Islet precursor cell (in vitro differentiated cells): ENCODE data around the gene TBX2.

Experiments used
- DNase-seq: peaks from one replicate; pipeline ENCODE4 v3.0.0-alpha.2; 2018

The TBX2 gene

DNA sequence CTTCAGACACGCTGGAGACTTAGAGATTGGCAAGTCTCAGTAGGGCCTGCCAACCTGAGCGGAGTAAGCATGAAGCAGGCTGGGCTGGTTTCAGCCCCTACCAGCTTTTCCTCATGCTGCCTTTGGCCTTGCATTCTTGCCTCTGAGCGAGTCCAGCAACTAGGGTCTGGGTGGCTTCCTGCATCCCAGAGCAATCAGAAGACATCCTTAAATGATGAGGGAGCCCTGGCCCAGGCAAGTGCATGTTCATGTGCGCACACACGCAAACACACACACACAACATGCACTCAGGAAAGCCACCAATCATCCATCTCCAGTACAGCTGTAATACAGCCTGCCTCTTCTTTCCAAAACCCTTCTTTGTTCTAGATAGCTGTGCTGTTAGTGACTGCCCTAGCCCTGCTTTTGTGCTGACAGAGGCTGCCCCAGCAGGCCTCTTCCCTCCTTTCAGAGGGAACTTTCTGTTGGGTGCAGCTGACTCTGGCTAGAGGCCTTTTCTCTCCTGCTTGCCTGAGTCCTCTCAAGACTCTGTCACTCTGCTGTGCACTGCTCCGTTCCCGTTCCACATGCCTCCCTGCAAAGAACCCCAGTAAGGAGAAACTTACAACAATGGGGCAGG lies 30.7 kb upstream of the TBX2 start:
- DNase-seq = no peak

DNA sequence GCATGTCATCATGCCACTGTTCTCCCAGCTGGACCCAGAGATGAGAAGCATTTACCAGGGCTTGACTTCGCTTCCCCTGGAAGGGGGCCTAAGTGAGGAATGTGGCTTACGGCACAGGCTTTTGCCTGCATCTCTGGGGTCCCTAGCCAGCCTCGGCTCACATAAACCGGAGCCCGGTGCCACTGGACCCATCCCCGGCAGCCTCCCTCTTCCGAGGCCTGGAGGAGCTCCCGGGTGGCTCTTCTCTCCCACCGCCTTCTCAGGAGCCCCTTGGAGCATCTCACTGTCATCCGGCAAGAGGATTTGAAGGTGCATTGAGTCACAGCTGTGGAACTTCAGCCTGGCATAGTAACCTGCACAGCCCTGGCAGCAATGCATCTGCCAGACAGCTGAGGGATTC lies 29.9 kb upstream of the TBX2 start:
- no peak for DNase-seq

GRCh38 chr17:61371179-61371578 lies 28.5 kb upstream of the TBX2 start:
- DNase-seq = no peak

GRCh38 chr17:61371606-61372005 lies 28.0 kb upstream of the TBX2 start:
- DNase-seq = no peak

DNA sequence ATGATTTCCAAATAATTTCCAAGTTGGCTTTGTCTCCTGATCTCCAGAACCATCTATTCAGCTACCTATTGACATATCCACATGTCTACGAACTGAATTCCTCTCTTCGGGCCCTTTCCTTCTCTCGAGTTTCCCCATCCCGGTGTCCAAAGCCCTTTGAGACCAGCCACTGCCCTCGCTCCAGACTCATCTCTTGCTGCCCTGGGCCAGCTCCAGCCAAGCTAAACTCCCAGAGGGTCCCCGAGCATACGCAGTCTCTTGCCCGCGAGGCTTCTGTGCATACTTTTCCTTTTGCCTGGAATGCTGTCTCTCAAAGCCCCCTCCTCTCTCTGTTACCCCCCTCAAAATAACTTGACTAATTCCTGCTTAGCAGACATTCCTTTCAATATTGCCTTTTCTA lies 27.2 kb upstream of the TBX2 start:
- no peak for DNase-seq

DNA sequence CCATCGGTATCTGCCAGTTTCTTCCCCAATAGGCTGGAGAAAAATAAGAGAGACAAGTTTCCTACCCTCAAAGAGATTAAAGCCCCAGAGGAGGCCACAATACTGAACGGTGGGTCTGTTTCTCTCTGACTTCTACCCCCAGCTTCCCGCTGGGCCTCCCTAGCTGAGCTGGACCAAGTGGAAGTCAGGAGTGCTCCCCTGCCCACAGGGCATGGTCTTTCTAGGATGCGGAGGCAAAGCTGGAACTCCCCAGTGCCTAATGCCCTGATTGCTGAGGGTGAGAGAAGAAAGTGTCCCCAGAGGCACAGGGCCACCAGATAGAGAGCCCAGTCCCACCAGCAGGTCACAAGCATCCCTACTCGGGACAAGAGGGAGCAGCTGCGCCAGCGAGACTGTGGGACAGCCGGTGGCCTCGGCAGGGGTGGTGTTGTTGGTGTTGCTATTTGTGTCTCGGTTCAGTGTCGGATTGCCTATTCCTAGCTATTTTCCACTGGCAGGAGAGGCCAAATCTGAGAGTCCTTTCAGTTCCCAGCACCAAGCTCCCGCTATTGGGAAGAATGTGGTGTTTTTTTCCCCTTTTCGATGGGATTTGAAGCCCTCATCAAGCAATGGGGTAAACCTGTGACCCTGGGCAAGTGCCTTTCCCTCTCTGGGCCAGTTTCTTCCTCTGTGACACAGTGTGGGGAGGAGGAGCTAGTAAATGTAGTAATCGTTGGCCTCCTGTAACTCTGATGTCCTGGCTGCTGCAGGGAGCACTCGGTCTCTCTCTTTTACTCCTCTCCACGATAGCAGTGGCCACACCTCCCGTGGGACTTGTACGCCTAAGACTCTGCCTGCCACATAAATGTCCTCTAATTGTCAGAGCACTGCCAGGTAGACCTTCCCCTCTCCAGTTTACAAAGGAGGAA lies 22.5 kb upstream of the TBX2 start:
- DNase-seq = no peak

GRCh38 chr17:61378658-61379456 lies 20.8 kb upstream of the TBX2 start:
- DNase-seq = no peak

- DNase-seq = peak; percentile 50
These were observed 20.0 kb upstream of the TBX2 start for GRCh38 chr17:61379457-61380216.

GRCh38 chr17:61380217-61380835 lies 19.3 kb upstream of the TBX2 start:
- DNase-seq = no peak

DNA sequence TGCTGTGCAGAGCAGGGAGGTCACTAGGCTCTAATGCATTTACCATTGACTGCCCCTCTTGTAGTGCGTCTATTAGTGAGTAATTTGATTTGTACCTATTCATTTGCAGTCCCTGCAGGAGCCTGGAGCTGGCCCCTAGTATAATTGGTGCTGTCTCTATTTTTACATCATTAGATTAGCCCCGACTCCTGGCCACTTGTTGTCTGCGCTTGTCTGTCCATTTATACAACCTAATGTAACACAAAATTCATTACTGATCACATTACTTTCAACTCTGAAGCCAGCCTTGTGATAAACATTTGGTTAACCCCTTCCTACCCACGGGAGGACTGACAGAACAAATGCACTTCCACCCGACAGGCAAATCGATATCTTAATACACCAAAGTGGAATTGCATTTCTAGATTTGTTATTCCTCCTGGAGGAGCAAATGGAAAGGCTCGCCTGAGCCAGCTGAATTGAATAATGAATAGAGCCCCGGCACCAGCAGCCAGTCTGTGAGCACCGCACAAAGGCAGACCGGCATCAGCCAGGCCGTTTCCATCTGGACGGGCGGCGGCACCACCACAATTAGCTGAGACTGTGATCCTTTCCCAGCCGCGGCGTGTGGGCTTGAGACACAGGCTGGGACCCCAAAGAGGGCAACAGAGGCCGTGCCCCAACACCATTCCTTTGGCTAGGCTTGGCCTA lies 18.7 kb upstream of the TBX2 start:
- no peak for DNase-seq

- DNase-seq = no peak
These were observed 18.1 kb upstream of the TBX2 start for GRCh38 chr17:61381537-61381936.

- no peak for DNase-seq
These were observed 16.6 kb upstream of the TBX2 start for GRCh38 chr17:61382796-61383688.

- DNase-seq = no peak
These were observed 15.9 kb upstream of the TBX2 start for GRCh38 chr17:61383689-61384201.

GRCh38 chr17:61384354-61384691 lies 15.3 kb upstream of the TBX2 start:
- DNase-seq = no peak

DNA sequence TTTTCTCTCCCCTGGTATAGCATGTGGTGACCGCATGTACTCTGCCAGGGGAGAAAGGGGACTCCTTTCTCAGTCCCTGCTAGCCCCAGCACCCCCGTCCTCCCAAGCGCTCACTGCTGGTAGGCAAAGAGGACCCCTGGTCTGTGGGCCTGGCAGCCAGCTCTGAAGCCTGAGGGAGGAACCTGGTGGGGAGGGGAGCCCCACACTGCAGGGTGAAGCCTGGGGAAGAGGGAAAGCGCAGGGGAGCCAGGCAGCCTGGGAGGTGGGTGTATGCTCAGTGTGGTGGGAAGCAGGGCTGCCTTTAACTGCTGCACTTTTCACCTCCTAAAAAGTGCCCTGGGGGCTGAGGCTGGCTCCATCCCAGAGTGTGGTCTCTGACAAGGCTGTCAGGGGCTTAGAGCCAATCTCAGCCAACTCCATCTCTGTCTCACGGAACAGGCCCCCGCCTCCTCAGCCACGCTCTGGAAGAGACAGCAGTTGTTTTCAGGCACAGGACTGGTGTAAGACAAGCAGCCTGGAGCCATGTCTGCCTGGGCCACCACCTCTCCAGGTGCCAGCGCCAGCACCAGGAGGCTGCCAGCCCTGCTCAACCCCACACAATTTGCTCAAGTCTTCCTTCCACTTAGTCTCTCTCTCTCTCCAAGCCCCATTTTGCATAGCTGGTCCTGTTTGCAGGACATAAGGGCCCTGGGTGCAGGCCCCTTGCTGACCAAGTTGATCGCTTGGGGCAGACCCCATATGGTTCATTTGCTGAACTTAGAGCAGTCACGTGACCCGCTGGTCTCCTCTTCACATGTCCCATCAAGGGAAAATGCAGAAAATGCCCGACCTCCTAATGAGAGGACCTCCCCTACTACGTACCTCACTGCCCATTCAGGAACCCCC lies 14.7 kb upstream of the TBX2 start:
- DNase-seq = peak; percentile 86

DNA sequence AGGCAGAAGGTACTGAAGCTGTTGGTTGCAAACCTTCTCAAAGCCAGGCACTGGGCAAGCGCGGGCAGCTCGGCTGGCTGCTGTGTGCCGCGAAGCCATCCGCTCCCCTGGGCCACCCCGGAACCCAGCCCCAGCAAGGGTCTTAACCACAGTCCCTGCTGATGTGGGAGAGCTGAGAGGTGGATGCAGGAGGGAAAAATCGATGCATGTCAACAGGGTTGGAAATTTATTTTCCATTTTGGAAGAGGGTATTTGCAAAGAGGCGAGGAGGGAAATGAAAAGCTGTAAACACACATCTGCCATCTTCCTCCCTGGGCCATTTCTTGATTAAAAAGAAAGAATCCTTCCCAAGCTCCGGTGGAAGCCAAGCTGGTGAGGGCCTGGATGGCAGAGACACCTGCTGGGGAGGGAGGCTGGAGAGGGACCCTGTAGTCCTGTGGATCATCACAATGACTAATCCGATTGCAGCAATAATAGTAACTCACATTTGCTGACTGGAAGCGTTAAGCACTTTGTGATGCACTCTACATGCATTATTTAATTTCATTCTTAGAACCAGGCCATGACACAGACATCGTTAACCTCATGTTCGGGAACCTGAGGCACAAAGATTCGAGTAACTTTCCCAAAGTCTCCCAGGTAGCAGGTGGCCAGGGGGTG lies 13.9 kb upstream of the TBX2 start:
- no peak for DNase-seq

DNA sequence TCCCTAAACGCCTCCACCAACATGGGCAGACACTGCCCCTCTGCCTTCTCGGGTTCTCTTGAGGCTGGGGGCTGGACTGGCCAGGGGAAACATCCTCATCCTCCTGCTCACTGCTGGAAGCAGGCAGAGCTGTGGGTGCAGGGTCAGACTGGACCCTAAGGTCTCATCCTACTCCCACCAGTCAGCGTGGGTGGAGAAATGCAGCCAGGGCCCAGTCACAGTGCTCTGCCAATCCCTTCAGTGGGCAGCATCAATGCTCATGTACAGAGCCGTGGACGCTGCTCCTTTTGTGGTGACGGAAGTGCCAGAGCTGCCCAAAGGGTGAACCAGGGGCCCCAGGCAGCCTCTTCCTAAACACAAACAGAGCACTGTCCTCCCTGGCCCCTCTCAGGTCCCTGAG lies 13.4 kb upstream of the TBX2 start:
- DNase-seq = no peak

GRCh38 chr17:61387011-61387410 lies 12.6 kb upstream of the TBX2 start:
- DNase-seq = no peak
